Fibroblast of skin of back (primary cell): ENCODE results near the gene TMOD1.
A peak's percentile ranks its signal among the peaks of the same experiment; 100 is the strongest.
"Not testable (repeated sequence)": the region's sequence is repeated elsewhere in the genome, so short reads cannot be mapped to it uniquely, and the experiment has no call there.

Experiments used
- DNase-seq: peaks from one replicate; pipeline ENCODE4 v3.0.0-alpha.2; 2013

The TMOD1 gene

GRCh38 chr9:97498846-97499245 lies 2.6 kb upstream of the TMOD1 start:
- DNase-seq = not testable (repeated sequence)

GRCh38 chr9:97500263-97500662 lies 1.2 kb upstream of the TMOD1 start:
- DNase-seq = no peak

DNA sequence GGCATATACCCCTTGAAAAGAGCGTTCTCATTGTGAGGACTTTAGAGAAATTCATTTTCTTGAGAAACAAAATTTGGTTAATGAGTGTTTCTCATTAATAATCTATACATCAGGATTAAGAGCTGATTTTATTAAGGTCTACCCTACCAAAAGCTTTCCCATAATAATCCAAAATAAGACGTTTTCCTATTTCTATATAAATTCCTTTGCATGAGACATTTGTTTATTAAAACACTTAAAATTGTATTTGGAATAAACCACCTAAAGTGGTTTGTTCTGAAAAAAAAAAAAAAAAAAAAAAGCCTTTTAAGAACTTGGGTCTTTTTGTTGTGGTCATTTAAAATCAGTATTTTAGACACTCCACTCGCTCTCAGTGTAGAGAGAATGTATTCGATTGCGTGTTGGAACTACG lies 695 bp upstream of the TMOD1 start:
- DNase-seq = no peak

- no peak for DNase-seq
These were observed 431 bp downstream of the TMOD1 start for GRCh38 chr9:97501972-97502221.

DNA sequence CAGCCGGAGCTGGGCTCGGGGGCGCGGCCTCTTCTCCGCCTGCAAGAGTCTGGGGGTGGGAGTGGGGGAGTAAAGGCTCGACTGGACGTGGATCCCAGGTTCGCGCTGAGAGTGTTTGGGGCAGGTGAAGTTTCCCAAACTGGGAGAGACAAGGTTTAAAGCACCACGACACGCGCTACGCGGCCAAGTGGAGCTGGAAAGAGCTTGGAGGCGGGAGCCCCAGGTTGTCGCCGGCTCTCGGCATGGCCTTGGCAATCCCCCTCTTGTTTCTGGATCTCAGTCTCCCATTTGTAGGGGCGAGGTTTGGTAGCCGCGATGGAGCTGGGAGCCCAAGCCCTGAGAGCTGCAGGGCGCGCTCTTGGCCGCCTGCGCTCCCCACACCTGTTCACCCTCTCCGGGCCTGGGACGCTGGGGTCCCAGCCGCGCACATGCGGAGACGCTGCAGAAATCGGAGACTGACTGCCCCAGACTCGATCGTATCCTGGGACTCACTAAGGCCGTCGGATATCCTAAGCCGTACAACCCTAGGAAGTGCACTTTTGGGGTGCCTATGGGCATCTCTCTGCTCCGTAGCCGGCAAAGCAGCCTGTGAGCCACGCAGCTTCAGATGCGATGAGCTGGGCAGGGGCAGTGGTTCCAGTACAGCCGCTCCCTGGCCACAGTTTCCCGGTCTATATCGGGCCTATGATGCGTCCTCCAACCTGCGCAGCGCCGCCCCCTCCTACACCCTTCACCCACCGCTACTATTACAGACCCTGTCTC lies 937 bp downstream of the TMOD1 start:
- no peak for DNase-seq

GRCh38 chr9:97502984-97503861 lies 1.8 kb downstream of the TMOD1 start:
- DNase-seq = no peak

DNA sequence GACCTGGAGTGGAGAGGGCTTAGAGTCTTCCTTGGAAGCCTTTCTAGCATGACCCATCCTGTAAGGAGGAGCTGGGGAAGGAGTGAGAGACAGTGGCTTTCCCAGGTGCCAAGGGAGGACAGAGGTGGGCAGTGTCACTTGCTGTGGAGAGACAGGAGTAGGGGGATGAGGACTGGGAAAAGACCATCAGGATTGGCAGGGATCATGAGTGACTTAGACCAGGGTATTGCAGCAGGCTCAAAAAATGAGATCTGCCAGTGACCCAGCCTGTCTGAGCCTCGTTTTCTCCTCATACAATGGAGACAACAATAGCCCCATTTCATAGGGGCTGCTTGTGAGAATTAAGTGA lies 2.4 kb downstream of the TMOD1 start:
- DNase-seq = no peak

DNA sequence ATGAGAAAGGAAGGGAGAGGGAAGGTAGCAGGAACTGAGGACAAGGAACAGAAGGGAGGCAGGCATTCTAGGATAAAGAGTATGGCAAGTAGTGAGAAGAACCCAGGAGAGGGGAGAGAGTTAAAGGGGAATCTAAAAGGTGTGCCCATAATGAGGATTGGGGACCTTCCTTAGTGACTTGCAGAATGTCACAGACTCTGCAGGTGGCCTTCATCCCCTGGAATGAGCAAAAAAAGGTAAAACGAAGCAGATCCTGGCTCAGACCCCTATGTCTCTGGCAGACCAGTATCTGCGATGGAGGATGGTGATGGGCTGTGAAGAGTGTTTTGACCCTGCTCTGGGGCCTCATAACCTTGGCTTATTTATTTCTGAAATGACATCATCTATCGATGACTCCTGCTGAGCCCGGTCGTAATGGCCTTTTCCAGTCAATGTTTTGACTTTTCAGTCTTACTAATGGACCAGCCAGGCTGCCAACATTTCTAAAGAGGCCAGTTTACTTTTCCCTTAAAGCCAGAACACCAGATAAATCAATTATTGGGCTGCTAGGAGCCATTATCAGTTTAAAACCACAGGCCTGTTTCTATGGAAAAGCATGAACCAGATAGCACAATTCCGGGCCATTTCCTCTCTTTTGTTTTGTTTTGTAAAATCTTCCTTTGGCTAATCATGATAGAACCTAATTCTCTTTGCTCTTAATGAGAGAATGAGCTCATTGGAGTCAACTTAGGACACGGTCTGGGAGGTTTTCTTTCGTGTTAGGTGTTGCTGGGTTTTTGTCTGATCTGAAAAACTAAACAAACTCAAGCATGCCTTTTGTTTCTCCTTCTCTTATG lies 3.1 kb downstream of the TMOD1 start:
- DNase-seq = no peak

DNA sequence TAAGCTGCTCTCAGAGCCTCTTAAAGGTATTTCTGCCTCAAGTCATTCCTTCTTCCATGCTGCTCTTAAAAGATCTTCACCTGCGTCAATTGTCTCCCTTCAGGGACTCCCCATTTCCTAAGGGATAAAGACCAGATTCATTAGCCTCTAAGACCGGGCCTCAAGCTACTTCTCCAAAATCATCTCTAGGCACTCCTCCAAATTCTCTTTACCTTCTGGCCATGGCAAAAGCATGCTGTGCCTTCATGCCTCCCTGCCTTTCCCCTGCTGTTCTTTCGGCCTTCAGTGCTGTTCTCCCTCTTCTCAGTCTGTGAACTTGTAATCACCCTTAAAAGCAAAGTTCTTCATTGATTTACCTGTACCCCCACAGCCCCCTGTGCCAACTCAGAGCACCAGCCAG lies 4.4 kb downstream of the TMOD1 start:
- DNase-seq = no peak

DNA sequence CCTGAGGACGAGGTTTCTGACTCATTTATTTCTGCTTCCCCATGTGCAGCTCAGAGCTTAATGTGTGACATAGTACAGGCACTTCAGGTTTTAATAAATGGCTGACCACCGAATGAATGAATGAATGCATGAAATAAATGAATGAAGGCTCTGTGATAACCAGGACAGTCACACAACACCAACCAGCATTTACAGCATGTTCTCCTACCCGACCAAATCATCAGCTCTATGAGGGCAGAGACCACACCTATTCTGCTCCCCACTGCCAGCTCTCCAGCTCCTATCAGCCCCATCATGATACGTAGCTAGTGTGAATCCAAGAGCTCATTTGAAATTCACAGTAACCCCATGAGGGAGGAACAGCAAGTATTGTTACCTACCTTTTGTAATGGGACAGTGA lies 4.8 kb downstream of the TMOD1 start:
- DNase-seq = no peak

DNA sequence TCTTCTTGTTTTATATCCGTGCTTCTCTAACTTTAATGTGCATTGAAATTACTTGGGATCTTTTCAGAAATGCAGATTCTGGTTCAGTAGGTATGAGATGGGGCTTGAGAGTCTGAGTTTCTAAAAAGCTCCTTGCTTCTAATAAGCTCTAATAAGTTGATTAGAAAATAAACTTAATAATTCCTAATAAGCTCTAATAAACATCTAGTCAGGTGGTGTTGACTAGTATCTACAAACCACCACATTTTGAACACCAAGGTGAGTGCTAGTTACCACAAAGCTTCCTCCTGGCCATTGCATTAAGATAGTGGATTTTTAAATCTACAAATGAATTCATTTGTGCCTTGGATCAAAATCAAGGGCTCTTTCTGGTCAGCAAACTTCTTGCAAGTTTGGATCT lies 5.3 kb downstream of the TMOD1 start:
- DNase-seq = no peak

- no peak for DNase-seq
These were observed 6.0 kb downstream of the TMOD1 start for GRCh38 chr9:97507428-97507984.

- no peak for DNase-seq
These were observed 7.4 kb downstream of the TMOD1 start for GRCh38 chr9:97508852-97509251.

- peak; percentile 9 for DNase-seq
These were observed 9.6 kb downstream of the TMOD1 start for GRCh38 chr9:97510797-97511654.

GRCh38 chr9:97511655-97512427 lies 10.4 kb downstream of the TMOD1 start:
- no peak for DNase-seq

DNA sequence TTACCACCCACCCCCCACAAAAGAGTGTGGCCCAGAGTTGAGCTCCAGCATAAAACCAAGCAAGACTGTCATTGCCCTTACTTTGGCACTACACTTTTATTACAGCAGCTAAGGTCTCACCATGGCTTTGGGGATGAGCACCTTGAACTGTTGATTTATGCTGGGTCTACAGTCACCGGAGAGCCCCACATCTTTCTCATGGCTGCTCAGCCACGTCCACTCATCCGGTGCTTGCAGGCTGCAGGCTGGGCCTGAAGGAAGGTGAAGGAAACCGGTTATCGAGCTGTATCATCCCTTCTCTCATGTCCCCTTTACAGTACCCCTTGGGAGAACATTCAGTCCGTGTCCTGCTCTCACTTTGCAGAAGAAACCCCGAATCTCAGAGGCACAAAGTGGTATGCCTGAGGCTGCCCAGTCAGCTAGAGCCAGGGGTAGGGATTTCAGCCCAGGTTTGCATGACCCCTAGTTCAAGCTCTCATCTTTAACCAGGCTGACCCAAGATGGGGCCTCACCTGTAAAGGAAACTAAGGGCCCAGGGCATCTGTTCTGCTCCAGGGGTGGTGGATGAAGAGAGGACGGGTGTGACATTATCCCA lies 11.6 kb downstream of the TMOD1 start:
- DNase-seq = no peak

- no peak for DNase-seq
These were observed 13.1 kb downstream of the TMOD1 start for GRCh38 chr9:97514531-97514930.

DNA sequence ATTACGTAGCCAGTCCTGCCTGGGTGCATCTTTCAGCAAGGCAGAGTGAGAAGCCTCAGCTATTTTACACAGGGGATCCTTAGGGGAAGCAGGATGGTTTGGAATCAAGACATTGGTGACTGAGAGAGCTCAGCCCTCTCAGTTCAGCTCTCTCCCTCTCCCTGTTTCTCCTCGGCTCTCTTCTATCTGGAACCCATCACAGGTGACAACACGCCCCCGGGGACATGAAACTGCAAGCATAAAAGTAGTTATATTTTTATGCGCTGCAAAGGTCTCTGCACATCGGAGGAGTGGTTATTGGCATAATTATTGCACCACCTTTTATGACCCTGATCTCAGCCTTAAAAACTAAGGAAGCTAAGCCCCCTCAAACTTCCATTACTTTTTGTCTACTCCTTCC lies 14.2 kb downstream of the TMOD1 start:
- no peak for DNase-seq

- no peak for DNase-seq
These were observed 14.6 kb downstream of the TMOD1 start for GRCh38 chr9:97516111-97516510.

- DNase-seq = no peak
These were observed 16.0 kb downstream of the TMOD1 start for GRCh38 chr9:97517331-97518089.
